Measurements from ENCODE around the gene EEF1AKMT1. TPM values are rescaled to one million over a fixed set of nuclear protein-coding genes. Genes with fewer than 3 reads are reported as not detected.

The EEF1AKMT1 gene
- total and polyA plus RNA-seq, 10 of the 15 experiments (the other 5 are each of a cell fraction or from before 2014, with no cell fraction given): 7.9 to 44.5 (median 11.0) TPM

DNA sequence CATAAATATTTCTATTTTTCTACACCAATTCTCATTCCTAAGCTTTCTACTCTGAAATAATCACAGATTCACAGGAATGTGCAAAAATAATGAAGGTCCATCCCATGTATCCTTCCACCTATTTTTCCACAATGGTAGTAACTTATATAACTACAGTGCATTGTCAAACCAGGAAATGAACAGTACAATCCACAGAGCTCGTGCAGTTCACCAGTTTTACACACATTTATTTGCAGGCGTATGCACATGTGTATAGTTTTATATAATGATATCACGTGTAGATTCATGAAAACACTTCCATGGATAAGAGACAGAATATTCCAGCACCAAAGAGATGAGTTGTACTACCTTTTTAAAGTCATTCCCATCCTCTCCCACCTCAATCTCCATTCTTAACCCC lies 12.9 kb downstream of the EEF1AKMT1 start (continued):
- TF ChIP-seq BCL11A (IDR thresholded peaks at IDR 0.05; ENCODE audit: low read depth, low read length) (no peak), MTA2 (IDR thresholded peaks at IDR 0.05; ENCODE audit: low read depth) (no peak), POLR2AphosphoS2 (IDR thresholded peaks at IDR 0.05; ENCODE audit: low read depth, low read length) (no peak)

DNA sequence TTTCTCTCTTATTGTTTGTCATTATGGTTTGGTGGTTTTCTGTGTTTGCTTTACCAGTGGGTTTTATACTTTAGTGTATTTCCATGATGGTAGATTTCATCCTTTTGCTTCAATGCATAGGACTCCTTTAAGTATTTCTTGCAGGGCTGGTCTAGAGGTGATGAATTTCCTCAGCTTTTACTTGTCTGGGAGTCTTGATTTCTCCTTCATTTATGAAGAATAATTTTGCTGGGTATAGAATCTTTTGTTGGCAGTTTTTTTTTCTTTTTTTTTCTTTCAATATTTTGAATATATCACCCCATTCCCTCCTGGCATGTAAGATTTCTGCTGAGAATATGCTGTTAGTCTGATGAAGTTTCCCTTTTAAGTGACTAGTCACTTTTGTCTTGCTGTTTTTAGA lies 19.8 kb downstream of the EEF1AKMT1 start:
- H3K9ac ChIP-seq (ENCODE audit: control insufficient read depth, insufficient read depth, low read length): no peak overlapping the region
- no peaks in the 10 kb centered on the region for H3K4me1 ChIP-seq (ENCODE audit: control insufficient read depth, insufficient read depth, low read length)
- no peak overlapping the region for H2AFZ ChIP-seq (ENCODE audit: control insufficient read depth, low read depth, low read length)
- in situ Hi-C loops (cut with MboI): no loop called here
- TF ChIP-seq ZBED1 (IDR thresholded peaks at IDR 0.05; ENCODE audit: borderline replicate concordance): no peak
- no peak for TF ChIP-seq CREB1 (IDR thresholded peaks at IDR 0.05; ENCODE audit: low read depth)
- TF ChIP-seq SP1 (IDR thresholded peaks at IDR 0.05; ENCODE audit: low read depth, low read length): no peak
- no peak overlapping the region for H3K4me2 ChIP-seq (ENCODE audit: control insufficient read depth, insufficient read depth)
- H3K9me3 ChIP-seq (replicated peaks; ENCODE audit: control insufficient read depth, insufficient read depth, low read length): peaks cover 10% of the 10 kb centered on the region
- SMC1A ChIA-PET (ENCODE audit: uncharacterized antibody, unreplicated experiment): no interaction called here
- RAD21 ChIA-PET (ENCODE audit: unreplicated experiment): no interaction called here
- no peaks in the 10 kb centered on the region for H3K27me3 ChIP-seq (replicated peaks in 1 of 2; ENCODE audit: control insufficient read depth in 2 of 2, insufficient read depth in 2 of 2, low read length in 1 of 2)
- intact Hi-C loops (cut with micrococcal nuclease; ENCODE audit: unreplicated experiment): no loop called here
- ATAC-seq (no peak), DNase-seq (ENCODE audit: low read depth, low spot score) (no peak), FAIRE-seq (no peak)
- no peak overlapping the region for H3K27ac ChIP-seq (ENCODE audit: control insufficient read depth, insufficient read depth)
- no peak overlapping the region for H3K4me3 ChIP-seq
- no peaks in the 10 kb centered on the region for H4K20me1 ChIP-seq (ENCODE audit: control insufficient read depth, insufficient read depth)
- no peaks in the 10 kb centered on the region for H3K36me3 ChIP-seq (ENCODE audit: control insufficient read depth in 2 of 2, insufficient read depth in 2 of 2, low read length in 1 of 2)
- CTCF ChIA-PET: interaction anchor here (0.7 kb wide), 1 partner anchor 71 kb away, joined by 3 read pairs; no protein-coding TSS in a partner anchor
- POLR2A ChIA-PET: no interaction called here
- BruUV-seq (replicated peaks): no TSS peak
- no peaks in the 10 kb centered on the region for H3K79me2 ChIP-seq (ENCODE audit: control insufficient read depth, insufficient read depth, low read length)

DNA sequence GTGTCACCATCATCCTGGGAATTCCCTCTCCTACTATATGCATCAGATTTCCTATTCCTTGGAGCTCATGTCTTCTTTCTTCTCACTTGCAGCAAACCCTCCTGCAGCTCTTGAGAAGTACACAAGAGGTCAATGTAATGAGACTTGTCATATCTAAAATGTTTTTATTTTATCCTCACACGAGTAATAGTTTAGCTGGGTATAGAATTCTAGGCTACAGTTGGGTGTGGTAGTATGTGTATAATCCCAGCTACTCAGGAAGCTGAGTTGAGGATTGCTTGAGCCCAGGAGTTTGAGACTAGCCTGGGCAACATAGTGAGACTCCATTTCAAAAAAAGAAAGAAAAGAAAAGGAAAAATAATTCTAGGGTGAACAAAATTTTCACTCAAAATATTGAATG lies 24.4 kb downstream of the EEF1AKMT1 start:
- no TSS peak for BruUV-seq (replicated peaks)
- Histone ChIP-seq H3K27me3 (replicated peaks in 1 of 2; ENCODE audit: control insufficient read depth in 2 of 2, insufficient read depth in 2 of 2, low read length in 1 of 2) (no peaks in the 10 kb centered on the region), H3K4me3 (no peak overlapping the region), H3K4me2 (ENCODE audit: control insufficient read depth, insufficient read depth) (no peak overlapping the region), H3K9ac (ENCODE audit: control insufficient read depth, insufficient read depth, low read length) (no peak overlapping the region), H4K20me1 (ENCODE audit: control insufficient read depth, insufficient read depth) (no peaks in the 10 kb centered on the region), H3K4me1 (ENCODE audit: control insufficient read depth, insufficient read depth, low read length) (no peaks in the 10 kb centered on the region), H3K9me3 (replicated peaks; ENCODE audit: control insufficient read depth, insufficient read depth, low read length) (peaks cover 3% of the 10 kb centered on the region), H2AFZ (ENCODE audit: control insufficient read depth, low read depth, low read length) (no peak overlapping the region), H3K36me3 (ENCODE audit: control insufficient read depth in 2 of 2, insufficient read depth in 2 of 2, low read length in 1 of 2) (no peaks in the 10 kb centered on the region), H3K27ac (ENCODE audit: control insufficient read depth, insufficient read depth) (no peak overlapping the region), H3K79me2 (ENCODE audit: control insufficient read depth, insufficient read depth, low read length) (no peaks in the 10 kb centered on the region)
- FAIRE-seq (no peak), ATAC-seq (no peak), DNase-seq (ENCODE audit: low read depth, low spot score) (no peak)
- RAD21 ChIA-PET (ENCODE audit: unreplicated experiment): no interaction called here
- WGBS (ENCODE audit: insufficient coverage, insufficient replicate concordance, low lambda C conversion rate, missing lambda C conversion rate): 88% methylated on average over 1 of the region's 1 CpG
- SMC1A ChIA-PET (ENCODE audit: uncharacterized antibody, unreplicated experiment): no interaction called here
- CTCF ChIA-PET: interaction anchor here (0.6 to 1.2 kb wide), 3 partner anchors 80 to 176 kb away, joined by 3 to 6 read pairs (median 3); no protein-coding TSS in a partner anchor
- intact Hi-C loops (cut with micrococcal nuclease; ENCODE audit: unreplicated experiment) (no loop called here), in situ Hi-C loops (cut with MboI) (no loop called here)
- POLR2A ChIA-PET: no interaction called here
- no peak for TF ChIP-seq EGR1 (IDR thresholded peaks at IDR 0.05; ENCODE audit: borderline replicate concordance in 1 of 2, low read depth in 2 of 2, low read length in 2 of 2)
- TF ChIP-seq CHD2 (IDR thresholded peaks at IDR 0.05; ENCODE audit: borderline replicate concordance, low read depth, low read length): no peak
- TF ChIP-seq, protein P1, sequence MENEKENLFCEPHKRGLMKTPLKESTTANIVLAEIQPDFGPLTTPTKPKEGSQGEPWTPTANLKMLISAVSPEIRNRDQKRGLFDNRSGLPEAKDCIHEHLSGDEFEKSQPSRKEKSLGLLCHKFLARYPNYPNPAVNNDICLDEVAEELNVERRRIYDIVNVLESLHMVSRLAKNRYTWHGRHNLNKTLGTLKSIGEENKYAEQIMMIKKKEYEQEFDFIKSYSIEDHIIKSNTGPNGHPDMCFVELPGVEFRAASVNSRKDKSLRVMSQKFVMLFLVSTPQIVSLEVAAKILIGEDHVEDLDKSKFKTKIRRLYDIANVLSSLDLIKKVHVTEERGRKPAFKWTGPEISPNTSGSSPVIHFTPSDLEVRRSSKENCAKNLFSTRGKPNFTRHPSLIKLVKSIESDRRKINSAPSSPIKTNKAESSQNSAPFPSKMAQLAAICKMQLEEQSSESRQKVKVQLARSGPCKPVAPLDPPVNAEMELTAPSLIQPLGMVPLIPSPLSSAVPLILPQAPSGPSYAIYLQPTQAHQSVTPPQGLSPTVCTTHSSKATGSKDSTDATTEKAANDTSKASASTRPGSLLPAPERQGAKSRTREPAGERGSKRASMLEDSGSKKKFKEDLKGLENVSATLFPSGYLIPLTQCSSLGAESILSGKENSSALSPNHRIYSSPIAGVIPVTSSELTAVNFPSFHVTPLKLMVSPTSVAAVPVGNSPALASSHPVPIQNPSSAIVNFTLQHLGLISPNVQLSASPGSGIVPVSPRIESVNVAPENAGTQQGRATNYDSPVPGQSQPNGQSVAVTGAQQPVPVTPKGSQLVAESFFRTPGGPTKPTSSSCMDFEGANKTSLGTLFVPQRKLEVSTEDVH (IDR thresholded peaks at IDR 0.05; ENCODE audit: low read depth, partially characterized antibody): no peak
- no peak for TF ChIP-seq MTA2 (IDR thresholded peaks at IDR 0.05; ENCODE audit: low read depth)
- no peak for TF ChIP-seq IRF4 (IDR thresholded peaks at IDR 0.05; ENCODE audit: low read depth, low read length)
- TF ChIP-seq, protein P2, sequence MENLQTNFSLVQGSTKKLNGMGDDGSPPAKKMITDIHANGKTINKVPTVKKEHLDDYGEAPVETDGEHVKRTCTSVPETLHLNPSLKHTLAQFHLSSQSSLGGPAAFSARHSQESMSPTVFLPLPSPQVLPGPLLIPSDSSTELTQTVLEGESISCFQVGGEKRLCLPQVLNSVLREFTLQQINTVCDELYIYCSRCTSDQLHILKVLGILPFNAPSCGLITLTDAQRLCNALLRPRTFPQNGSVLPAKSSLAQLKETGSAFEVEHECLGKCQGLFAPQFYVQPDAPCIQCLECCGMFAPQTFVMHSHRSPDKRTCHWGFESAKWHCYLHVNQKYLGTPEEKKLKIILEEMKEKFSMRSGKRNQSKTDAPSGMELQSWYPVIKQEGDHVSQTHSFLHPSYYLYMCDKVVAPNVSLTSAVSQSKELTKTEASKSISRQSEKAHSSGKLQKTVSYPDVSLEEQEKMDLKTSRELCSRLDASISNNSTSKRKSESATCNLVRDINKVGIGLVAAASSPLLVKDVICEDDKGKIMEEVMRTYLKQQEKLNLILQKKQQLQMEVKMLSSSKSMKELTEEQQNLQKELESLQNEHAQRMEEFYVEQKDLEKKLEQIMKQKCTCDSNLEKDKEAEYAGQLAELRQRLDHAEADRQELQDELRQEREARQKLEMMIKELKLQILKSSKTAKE (IDR thresholded peaks at IDR 0.05; ENCODE audit: low read depth, poor library complexity, severe bottlenecking): no peak
- no peak for TF ChIP-seq BACH1 (IDR thresholded peaks at IDR 0.05; ENCODE audit: borderline replicate concordance)
- TF ChIP-seq HDAC6 (IDR thresholded peaks at IDR 0.05; ENCODE audit: unreplicated experiment): no peak

Data from GM12878 (cell line).